HEK293T (cell line): ENCODE data around the gene UBASH3A.

Experiments
- ARNT ChIP-seq: fragments of 450-650 bp; IDR thresholded peaks from 2 replicates; pipeline ENCODE4 v1.6.1; 2017; ENCODE audit warnings: mild to moderate bottlenecking
- BHLHE40 ChIP-seq: fragments of 450-650 bp; IDR thresholded peaks from 2 replicates; pipeline ENCODE4 v1.6.1; 2016; ENCODE audit warnings: mild to moderate bottlenecking, moderate library complexity, borderline replicate concordance
- ELF4 ChIP-seq: fragments of 450-650 bp; IDR thresholded peaks from 2 replicates; pipeline ENCODE4 v1.6.1; 2017; ENCODE audit warnings: antibody characterized with exemption
- FOXK2 ChIP-seq: fragments of 450-650 bp; IDR thresholded peaks from 2 replicates; pipeline ENCODE4 v1.6.1; 2016; ENCODE audit warnings: mild to moderate bottlenecking
- FOXM1 ChIP-seq: fragments of 450-650 bp; IDR thresholded peaks from 2 replicates; pipeline ENCODE4 v1.6.1; 2017; ENCODE audit warnings: mild to moderate bottlenecking, borderline replicate concordance
- HDGF ChIP-seq: fragments of 450-650 bp; IDR thresholded peaks from 2 replicates; pipeline ENCODE4 v1.6.1; 2017; ENCODE audit warnings: antibody characterized with exemption, borderline replicate concordance
- L3MBTL2 ChIP-seq: fragments of 450-650 bp; conservative IDR thresholded peaks from 2 replicates; pipeline ENCODE4 v1.6.1; 2016; ENCODE audit warnings: mild to moderate bottlenecking
- LEF1 ChIP-seq: fragments of 450-650 bp; IDR thresholded peaks from 2 replicates; pipeline ENCODE4 v1.6.1; 2017; ENCODE audit warnings: mild to moderate bottlenecking, borderline replicate concordance
- SP1 ChIP-seq: fragments of 450-650 bp; IDR thresholded peaks from 2 replicates; pipeline ENCODE4 v1.6.1; 2017
- SUZ12 ChIP-seq: fragments of 450-650 bp; IDR thresholded peaks from 2 replicates; pipeline ENCODE4 v1.6.1; 2016; ENCODE audit warnings: mild to moderate bottlenecking
- TARDBP ChIP-seq: fragments of 450-650 bp; IDR thresholded peaks from 2 replicates; pipeline ENCODE4 v1.6.1; 2016
- ZNF384 ChIP-seq: fragments of 450-650 bp; IDR thresholded peaks from 2 replicates; pipeline ENCODE4 v1.6.1; 2016
- TF ChIP-seq, protein P1 (sequence below): fragments of 450-650 bp; IDR thresholded peaks from 2 replicates; pipeline ENCODE4 v1.6.1; 2016

DNA sequence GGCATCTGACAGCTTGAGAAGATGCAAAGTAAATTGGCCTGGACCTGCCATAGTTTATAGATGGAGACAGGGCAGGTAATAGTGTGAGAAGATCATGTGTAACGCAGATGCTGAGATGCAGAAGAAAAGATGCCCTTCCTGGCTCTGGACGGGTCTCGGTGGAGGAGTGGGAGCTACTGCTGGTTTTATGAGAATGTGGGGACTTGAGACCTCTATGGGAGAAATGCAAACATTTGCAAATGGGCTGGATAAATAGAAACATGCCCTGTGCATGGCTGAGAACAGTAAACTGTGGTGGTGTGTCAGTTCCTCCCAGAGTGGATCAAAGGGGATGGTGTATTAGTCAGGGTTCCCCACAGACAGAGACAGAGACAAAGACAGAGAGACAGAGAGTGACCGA is 21.9 kb downstream of the UBASH3A start:
- TF ChIP-seq ZNF384, result no peak
- TF ChIP-seq SP1, result no peak
- no peak for TF ChIP-seq ARNT
- no peak for TF ChIP-seq FOXK2
- TF ChIP-seq BHLHE40, result no peak
- no peak for TF ChIP-seq FOXM1
- no peak for TF ChIP-seq L3MBTL2
- TF ChIP-seq HDGF, result no peak
- TF ChIP-seq TARDBP, result no peak
- TF ChIP-seq SUZ12, result no peak
- no peak for TF ChIP-seq ELF4
- TF ChIP-seq LEF1, result no peak
- TF ChIP-seq, protein P1, sequence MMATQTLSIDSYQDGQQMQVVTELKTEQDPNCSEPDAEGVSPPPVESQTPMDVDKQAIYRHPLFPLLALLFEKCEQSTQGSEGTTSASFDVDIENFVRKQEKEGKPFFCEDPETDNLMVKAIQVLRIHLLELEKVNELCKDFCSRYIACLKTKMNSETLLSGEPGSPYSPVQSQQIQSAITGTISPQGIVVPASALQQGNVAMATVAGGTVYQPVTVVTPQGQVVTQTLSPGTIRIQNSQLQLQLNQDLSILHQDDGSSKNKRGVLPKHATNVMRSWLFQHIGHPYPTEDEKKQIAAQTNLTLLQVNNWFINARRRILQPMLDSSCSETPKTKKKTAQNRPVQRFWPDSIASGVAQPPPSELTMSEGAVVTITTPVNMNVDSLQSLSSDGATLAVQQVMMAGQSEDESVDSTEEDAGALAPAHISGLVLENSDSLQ, result no peak
